ENCODE data around the gene SPATA24. TPM values are rescaled to one million over a fixed set of nuclear protein-coding genes. Genes with fewer than 3 reads are reported as not detected.
"Not testable (repeated sequence)": the region's sequence is repeated elsewhere in the genome, so short reads cannot be mapped to it uniquely, and the experiment has no call there.

Gene SPATA24
- total RNA-seq, 1 experiment from 2014 or later: 7.7 TPM

DNA sequence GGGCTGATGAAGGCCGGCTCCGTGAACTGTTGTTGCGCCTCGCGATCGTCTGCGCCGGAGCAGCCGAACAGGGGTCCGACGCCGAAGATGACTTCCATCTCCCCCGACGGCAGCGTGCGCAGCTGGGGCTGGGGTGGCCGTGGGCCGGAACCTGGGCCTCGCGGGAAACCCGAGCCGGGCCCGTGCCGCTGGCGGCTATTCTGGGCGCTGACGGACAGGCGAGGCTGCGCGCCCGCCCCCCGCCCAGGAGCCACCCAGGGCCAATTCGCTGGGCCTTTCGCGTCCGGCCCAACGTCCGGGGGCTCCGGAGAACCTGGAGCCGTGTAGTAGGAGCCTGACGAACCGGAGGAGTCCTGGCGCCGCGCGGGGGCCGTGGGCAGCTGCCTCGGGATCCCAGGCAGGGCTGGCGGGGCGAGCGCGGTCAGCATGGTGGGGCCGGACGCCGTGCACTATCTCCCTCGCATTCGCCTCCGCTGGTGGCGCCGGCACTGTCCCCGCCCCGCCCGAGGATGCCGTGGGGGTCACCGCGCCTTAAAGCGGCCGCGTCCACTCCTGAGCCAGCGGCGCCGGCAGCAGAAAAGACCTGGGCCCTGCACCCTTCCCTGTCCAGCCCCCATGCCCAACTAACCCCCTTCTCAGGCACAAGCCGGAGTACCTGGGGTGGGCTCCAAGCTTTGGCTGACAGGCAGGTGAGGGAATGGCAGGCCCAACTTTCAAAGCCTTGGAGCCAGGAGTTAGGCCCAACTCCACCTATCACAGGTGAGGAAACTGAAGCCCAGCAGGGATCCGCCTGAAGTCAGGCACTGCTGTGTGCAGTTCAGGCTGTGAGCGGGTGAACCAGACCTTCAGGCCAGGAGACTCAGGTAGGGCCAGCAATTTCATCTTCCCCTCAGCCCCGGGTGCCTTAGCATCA is 9.0 kb downstream of the SPATA24 start, which contains the start of gene PROB1:
Gene PROB1 (minus strand): TSS at position 451 of the 913 bp plus-strand sequence. CDS start 23 bp downstream, at position 428.
- peak; percentile 81 for DNase-seq
- peaks cover 2% of the 10 kb centered on the region; the same call in 1 of the 2 replicates for H3K36me3 ChIP-seq (replicated peaks; ENCODE audit: control insufficient read depth, insufficient read depth, low read length)
- H3K27me3 ChIP-seq (ENCODE audit: control insufficient read depth, insufficient read depth, low read length): peaks cover 31% of the 10 kb centered on the region
- peak within 1 kb of the TSS; percentile 65 for H3K4me3 ChIP-seq (ENCODE audit: insufficient read depth, low read depth, low read length)

DNA sequence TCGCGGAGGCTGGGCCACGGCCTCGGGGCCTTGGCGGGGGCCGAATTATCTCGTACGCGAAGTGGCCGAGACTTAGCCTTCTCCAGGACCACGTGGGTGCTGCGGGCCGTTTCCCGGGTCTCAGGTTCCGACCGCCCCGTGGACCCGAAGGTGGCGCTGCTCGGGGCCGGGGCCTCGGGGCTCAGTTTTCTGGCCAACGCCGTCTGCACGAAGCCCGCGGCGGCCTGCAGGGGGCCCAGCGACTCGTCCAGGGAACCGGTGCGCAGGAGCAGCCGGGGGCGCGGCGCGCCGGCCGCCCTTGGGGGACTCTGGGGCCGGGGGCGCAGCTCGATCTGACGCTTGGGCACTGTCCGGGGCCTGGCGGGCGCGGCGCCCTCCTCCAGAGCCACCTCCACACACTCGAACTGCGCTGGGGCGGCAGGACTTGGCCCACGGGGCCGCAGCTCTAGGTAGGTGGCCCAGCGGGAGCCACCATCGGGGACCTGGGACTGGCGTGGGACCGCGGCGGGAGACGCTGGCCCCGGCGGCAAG is 9.7 kb downstream of the SPATA24 start:
- peak; percentile 92 for DNase-seq
- peaks cover 31% of the 10 kb centered on the region for H3K27me3 ChIP-seq (ENCODE audit: control insufficient read depth, insufficient read depth, low read length)
- H3K36me3 ChIP-seq (replicated peaks; ENCODE audit: control insufficient read depth, insufficient read depth, low read length): no peaks in the 10 kb centered on the region
- peak overlapping the region; percentile 65 for H3K4me3 ChIP-seq (ENCODE audit: insufficient read depth, low read depth, low read length)

DNA sequence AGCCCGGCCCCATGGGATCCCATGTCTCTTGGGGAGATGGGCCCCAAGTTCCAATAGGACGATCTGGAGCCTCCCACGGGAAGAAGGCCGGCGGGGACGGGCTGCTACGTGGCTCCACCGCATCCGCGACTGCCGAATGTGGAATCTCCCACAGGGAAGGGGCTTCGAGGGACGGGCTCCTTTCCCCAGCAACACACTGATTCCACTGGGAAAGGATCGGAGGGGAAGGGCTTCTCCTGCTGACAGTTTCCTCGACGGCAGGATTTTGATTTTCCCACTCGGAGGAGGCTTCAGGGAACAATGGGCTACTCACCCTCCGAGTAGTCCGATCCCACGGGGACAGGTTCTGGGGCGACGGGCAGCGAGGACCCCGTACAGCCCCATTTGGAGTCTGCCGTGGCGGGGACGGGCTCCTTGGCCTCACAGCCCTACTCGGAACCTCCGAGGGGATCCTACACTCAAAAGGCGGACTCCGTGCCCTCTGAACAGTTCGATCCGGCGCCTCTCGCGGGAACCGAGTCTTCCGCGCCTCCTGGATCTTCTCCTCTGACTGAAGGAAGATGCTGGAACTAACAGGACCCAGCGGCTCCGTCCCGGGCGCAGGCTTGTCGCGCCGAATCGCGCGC is 10.3 kb downstream of the SPATA24 start:
- Histone ChIP-seq H3K36me3 (replicated peaks; ENCODE audit: control insufficient read depth, insufficient read depth, low read length) (no peaks in the 10 kb centered on the region), H3K27me3 (ENCODE audit: control insufficient read depth, insufficient read depth, low read length) (peaks cover 31% of the 10 kb centered on the region), H3K4me3 (ENCODE audit: insufficient read depth, low read depth, low read length) (peak overlapping the region; percentile 65)
- peak; percentile 79 for DNase-seq

DNA sequence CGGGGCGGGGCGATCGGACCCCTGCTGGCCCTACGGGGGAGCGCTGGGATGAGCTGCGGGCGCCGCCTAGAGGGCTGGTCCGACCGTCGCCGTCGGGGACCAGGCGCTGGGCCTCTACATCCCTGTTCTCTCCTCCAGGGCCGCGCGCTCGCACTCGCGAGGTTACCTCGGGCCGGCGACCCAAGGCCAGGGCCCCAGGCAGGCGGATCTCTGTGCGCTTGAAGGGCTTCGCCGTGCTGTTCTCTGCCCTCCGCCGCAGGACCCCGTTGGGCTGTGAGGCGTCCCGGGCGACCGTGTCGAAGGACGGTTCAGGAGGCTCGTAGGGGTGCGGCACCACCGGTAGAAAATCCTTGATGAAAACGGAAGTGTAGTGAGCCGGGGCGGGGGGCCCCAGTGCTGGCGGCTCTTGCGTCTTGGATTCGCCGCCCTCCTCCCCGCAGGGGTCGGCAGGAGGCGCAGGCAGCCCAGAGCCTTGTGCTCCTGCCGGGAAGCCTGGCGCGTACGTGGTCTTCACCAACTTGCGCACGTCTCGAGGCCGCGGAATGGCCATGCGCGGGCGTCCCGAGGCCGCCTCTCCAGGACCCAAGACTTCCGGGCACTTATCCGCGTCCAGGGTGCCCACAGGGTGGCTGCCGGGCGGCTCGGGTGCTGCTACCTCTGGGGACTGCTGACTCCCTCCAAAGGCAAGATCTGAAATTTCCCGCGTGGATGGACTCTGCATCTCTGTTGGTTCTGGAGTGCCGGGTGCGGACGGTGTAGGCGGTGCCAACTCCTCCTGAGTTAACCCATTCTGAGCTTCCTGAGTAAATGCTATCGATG is 11.0 kb downstream of the SPATA24 start:
- Histone ChIP-seq H3K36me3 (replicated peaks; ENCODE audit: control insufficient read depth, insufficient read depth, low read length) (no peaks in the 10 kb centered on the region), H3K27me3 (ENCODE audit: control insufficient read depth, insufficient read depth, low read length) (peaks cover 31% of the 10 kb centered on the region), H3K4me3 (ENCODE audit: insufficient read depth, low read depth, low read length) (peak overlapping the region; percentile 65)
- peak; percentile 97 for DNase-seq

DNA sequence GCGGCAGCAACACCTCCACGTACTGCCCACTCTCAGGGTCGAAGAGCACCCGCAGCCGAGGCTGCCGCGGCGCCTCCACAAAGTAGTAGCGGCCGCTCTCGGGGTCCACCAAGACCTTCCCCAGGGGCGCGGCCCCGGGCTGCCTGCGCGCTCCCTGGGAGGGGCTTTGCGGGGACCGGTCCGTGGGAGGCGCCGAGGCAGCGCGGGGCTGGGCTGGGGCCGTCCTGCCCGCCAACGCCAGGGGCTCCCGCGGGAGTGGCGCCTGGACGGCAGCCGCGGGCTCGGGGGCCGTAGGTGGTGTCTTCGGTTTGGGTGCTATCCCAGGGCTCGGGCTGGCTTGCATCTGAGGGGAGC is 11.6 kb downstream of the SPATA24 start:
- Histone ChIP-seq H3K4me3 (ENCODE audit: insufficient read depth, low read depth, low read length) (peak overlapping the region; percentile 65), H3K36me3 (replicated peaks; ENCODE audit: control insufficient read depth, insufficient read depth, low read length) (no peaks in the 10 kb centered on the region), H3K27me3 (ENCODE audit: control insufficient read depth, insufficient read depth, low read length) (peaks cover 31% of the 10 kb centered on the region)
- DNase-seq: no peak

DNA sequence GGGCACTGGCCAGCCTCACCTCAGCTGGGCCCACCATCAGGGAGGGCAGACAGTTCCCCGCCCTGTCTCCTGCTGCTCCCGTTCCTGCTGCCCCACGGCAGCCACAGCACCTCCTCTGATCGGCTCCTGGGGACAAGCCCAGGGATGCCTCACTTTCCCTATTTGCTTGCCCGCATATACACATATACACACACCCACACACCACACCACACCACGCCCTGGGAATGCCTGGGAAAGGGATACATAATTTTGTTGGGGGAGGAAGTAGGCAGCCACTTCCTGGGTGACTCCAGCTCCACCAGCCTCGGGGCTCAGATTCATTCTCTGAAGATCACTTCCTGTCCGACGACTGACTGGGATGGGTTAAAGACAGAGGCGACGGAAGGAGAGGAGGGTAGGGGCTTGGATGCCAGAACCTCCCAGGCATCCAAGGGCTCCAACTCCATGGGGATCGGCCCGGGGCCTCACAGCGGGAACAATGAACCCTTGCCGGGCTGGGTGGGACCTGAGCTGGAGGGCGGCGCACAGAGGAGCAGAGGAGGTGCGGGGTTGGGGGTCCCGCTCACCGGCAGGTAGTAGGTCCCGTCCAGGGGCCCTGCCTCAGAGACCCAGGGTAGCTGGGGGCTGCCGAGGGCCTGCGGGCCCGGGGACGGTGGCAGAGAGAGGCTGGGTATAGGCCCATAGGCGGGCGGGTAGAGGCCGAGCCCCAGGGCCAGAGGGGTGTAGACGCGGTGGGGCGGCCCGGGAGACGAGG is 12.1 kb downstream of the SPATA24 start:
- DNase-seq: peak; percentile 59
- Histone ChIP-seq H3K4me3 (ENCODE audit: insufficient read depth, low read depth, low read length) (peak overlapping the region; percentile 65), H3K27me3 (ENCODE audit: control insufficient read depth, insufficient read depth, low read length) (peaks cover 31% of the 10 kb centered on the region), H3K36me3 (replicated peaks; ENCODE audit: control insufficient read depth, insufficient read depth, low read length) (no peaks in the 10 kb centered on the region)

DNA sequence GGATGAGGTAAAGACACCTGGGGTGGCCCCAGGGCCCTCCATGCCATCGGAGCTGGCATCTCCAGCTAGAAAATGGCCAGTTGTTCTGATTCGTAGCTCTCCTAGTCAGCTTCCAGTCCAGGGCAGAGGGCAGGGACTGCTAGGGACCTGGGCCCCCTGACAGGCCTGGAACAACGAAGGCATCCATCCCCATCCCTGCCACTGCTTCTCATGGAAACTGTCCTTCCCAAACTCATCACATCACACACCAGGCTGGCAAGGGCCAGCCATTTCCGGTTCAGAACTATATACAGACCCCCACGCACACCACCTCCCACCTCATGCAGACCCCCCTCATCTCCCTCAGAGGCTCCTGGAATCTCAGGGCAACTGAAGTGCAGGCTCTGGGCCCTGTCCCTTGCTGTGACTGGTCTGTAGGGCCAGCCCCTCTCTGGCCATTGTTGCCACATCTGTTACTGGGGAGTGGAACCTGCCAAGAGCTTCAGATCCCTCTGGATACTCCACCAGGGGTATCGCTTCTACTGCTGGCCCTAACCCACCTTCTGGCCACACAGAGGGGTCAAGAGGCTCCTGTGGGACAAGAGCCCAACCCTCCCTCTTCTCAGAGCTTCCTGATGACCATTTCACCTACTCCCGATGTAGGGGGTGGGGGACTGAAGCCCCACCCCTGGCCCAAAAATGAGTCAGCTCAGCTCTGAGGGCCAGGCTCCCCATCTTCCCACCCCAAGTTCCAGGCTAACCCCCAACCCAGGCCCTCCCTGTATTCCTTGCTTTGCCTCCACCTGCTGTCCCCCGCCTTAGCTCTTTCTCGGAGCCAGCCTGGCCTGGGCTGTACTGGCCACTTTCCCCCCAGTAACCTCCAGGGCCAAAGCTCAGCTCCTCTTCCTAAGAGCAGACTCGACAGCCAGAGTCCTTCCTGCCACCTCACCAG is 13.0 kb downstream of the SPATA24 start:
- Histone ChIP-seq H3K4me3 (ENCODE audit: insufficient read depth, low read depth, low read length) (no peak overlapping the region), H3K36me3 (replicated peaks; ENCODE audit: control insufficient read depth, insufficient read depth, low read length) (no peaks in the 10 kb centered on the region), H3K27me3 (ENCODE audit: control insufficient read depth, insufficient read depth, low read length) (peaks cover 31% of the 10 kb centered on the region)
- peak; percentile 62 for DNase-seq

DNA sequence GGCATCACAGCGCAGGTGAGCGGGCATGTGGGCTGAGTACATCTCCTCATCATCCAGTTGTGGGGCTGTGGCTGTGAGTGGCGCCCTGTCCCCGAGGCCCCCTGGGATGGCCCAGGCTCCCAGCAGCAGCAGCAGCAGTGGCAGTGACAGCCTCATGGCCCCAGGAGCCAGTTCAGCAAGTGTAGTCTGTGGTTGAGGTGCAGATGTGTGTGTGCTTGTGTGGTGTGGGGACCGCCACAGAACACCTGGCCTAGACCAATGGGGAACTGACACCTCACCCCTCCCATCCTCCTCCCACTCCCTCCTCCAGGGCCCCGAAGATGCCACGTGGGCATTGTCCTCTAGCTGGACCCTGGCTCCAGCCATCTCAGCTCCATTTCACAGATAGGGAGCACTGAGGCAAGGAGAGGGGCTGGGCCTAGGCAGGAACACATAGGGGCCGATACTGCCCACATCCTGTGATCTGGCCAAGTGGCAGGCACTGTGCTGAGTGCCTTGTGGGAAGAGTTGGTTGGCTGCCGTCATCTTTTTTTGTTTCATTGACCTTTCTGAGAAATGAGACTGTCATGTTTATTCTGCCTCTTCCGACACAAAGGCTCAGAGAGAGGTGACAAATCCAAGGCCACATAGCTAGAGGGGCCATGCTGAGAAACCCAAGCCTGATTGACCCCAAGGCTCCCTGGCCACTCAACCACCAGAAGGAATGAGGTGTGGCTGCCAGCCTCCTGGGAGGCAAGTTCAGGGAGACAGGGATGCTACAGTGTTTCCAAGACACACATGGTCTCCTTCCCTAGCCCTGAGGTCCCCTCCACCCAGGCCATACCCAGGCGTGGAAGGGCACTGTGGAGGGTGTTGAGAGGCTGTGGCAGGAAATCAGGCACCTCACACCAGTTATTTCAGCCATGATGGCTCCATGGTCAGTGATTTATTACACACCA is 13.9 kb downstream of the SPATA24 start, which contains the start of gene MZB1:
Gene MZB1 (minus strand): TSS at position 213 of the 938 bp plus-strand sequence. CDS start 57 bp downstream, at position 156.
- H3K36me3 ChIP-seq (replicated peaks; ENCODE audit: control insufficient read depth, insufficient read depth, low read length): no peaks in the 10 kb centered on the region
- DNase-seq: no peak
- peaks cover 23% of the 10 kb centered on the region for H3K27me3 ChIP-seq (ENCODE audit: control insufficient read depth, insufficient read depth, low read length)
- H3K4me3 ChIP-seq (ENCODE audit: insufficient read depth, low read depth, low read length): no peak within 1 kb of the TSS

DNA sequence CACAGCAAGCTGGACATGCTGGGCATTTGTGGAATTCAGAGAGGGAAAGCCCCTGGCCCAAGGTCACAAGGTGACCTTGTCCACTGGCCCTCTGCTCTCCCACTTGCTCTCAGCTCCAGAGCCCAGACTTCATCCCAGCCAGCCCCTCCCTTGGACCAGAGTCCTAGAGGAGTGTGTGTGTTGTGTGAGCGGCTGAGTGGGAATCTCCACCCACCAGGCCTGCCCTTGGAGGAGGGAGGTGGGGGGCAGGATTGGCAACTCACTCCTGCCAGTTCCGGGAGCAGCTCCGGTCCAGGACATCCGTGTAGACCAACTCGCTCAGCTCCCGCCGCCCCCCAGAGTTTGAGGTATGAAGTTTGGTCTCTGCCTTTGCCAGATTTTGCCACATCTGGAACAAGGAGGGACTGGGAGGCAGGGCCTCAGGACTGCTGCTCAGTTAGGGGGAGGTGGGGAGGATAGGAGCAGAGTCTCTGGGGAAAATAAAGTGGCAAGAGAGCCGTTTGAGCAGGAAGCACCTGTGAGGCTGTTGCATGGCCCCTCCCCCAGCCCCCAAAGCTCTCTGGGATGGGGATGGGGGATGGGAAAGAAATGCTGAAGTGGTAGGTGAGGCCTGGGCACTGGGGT is 15.6 kb downstream of the SPATA24 start:
- Histone ChIP-seq H3K27me3 (ENCODE audit: control insufficient read depth, insufficient read depth, low read length) (peaks cover 7% of the 10 kb centered on the region), H3K4me3 (ENCODE audit: insufficient read depth, low read depth, low read length) (no peak overlapping the region), H3K36me3 (replicated peaks; ENCODE audit: control insufficient read depth, insufficient read depth, low read length) (no peaks in the 10 kb centered on the region)
- DNase-seq: peak; percentile 79

DNA sequence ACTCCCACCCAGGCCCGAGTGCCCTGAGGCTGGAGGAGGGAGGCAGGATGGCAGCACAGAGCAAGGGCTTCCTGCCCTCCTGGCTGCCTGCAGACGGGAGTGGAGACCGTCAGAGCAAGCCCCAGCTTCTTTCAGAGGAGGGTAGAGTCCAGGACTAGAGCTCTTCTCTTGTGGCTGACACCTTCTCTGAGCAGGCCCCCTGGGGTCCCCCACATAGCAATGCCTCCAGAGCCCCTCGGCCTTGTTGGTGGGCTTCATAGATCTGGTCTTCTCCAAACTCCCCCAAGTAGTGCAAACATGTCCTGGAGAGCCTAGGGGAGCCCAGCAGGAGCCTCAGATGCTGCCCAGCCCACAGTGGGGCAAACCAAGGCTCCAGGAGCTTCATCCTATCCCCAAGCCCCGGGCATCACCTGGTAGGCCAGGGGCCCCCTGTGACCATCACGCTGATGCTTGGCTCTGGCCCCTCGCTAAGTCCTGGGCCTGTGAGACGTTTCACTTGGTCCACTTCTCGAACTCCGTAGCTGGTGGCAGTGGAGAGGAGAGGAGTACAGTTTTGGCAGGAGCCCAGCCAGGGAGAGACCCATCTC is 16.2 kb downstream of the SPATA24 start:
- peak; percentile 55 for DNase-seq
- Histone ChIP-seq H3K36me3 (replicated peaks; ENCODE audit: control insufficient read depth, insufficient read depth, low read length) (no peaks in the 10 kb centered on the region), H3K4me3 (ENCODE audit: insufficient read depth, low read depth, low read length) (no peak overlapping the region), H3K27me3 (ENCODE audit: control insufficient read depth, insufficient read depth, low read length) (peaks cover under 1% of the 10 kb centered on the region; the same call in 1 of the 2 replicates)

DNA sequence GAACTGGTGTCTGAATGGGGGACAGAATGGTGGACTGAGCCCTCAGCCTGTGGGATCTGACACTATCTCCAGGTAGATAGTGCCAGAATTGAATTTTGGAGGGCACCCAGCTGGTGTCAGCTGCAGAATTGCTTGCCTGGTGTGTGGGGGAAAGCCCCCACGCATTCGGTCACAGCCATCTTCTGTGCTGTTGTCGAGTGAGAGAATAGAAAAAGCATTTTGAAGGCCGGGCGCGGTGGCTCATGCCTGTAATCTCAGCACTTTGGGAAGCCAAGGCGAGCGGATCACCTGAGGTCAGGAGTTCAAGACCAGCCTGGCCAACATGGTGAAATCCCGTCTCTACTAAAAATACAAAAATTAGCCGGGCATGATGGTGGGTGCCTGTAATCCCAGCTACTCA is 16.9 kb downstream of the SPATA24 start:
- peak; percentile 5 for DNase-seq
- not testable (repeated sequence) for H3K27me3 ChIP-seq (ENCODE audit: control insufficient read depth, insufficient read depth, low read length); H3K4me3 ChIP-seq (ENCODE audit: insufficient read depth, low read depth, low read length); H3K36me3 ChIP-seq (replicated peaks; ENCODE audit: control insufficient read depth, insufficient read depth, low read length)

Measured in H7 (cell line).